Measurements from ENCODE around the gene SHKBP1. TPM values are rescaled to one million over a fixed set of nuclear protein-coding genes. Genes with fewer than 3 reads are reported as not detected.

The SHKBP1 gene
- total RNA-seq, 2 donors from 2014 or later = 53.6 to 87.8 TPM

GRCh38 chr19:40552848-40553247, 23.8 kb upstream of the SHKBP1 start:
- DNase-seq = no peak
- no peaks in the 10 kb centered on the region for H3K9me3 ChIP-seq
- H3K36me3 ChIP-seq = no peaks in the 10 kb centered on the region
- peaks cover 14% of the 10 kb centered on the region for H3K27me3 ChIP-seq
- no peak overlapping the region for H3K27ac ChIP-seq
- H3K9ac ChIP-seq (ENCODE audit: low read depth in 2 of 2, low read length in 2 of 2) = no peak overlapping the region
- no peaks in the 10 kb centered on the region for H3K4me1 ChIP-seq
- intact Hi-C loops (cut with DNase I) = loop anchor here (5.0 kb wide), 1 partner anchor 79 kb away; no protein-coding TSS in a partner anchor
- H3K4me3 ChIP-seq = no peak overlapping the region
- TF ChIP-seq CTCF (IDR thresholded peaks at IDR 0.05) = no peak

- intact Hi-C loops (cut with DNase I) = loop anchor here (5.0 kb wide), 1 partner anchor 78 kb away; no protein-coding TSS in a partner anchor
- Histone ChIP-seq H3K9ac (ENCODE audit: low read depth in 2 of 2, low read length in 2 of 2) (no peak overlapping the region), H3K4me1 (no peaks in the 10 kb centered on the region), H3K9me3 (no peaks in the 10 kb centered on the region), H3K27ac (no peak overlapping the region), H3K4me3 (no peak overlapping the region), H3K27me3 (peaks cover 14% of the 10 kb centered on the region), H3K36me3 (no peaks in the 10 kb centered on the region)
- DNase-seq = no peak
- no peak for TF ChIP-seq CTCF (IDR thresholded peaks at IDR 0.05)
Observed at GRCh38 chr19:40553885-40554857, 22.5 kb upstream of the SHKBP1 start.

GRCh38 chr19:40555978-40556689, 20.5 kb upstream of the SHKBP1 start:
- intact Hi-C loops (cut with DNase I) = no loop called here
- Histone ChIP-seq H3K36me3 (no peaks in the 10 kb centered on the region), H3K4me3 (no peak overlapping the region), H3K27me3 (peaks cover 14% of the 10 kb centered on the region), H3K9ac (ENCODE audit: low read depth in 2 of 2, low read length in 2 of 2) (no peak overlapping the region), H3K27ac (no peak overlapping the region), H3K4me1 (no peaks in the 10 kb centered on the region), H3K9me3 (no peaks in the 10 kb centered on the region)
- no peak for TF ChIP-seq CTCF (IDR thresholded peaks at IDR 0.05)
- DNase-seq = no peak

GRCh38 chr19:40556953-40557530, 19.6 kb upstream of the SHKBP1 start:
- TF ChIP-seq CTCF (IDR thresholded peaks at IDR 0.05) = no peak
- DNase-seq = no peak

GRCh38 chr19:40559394-40559793, 17.3 kb upstream of the SHKBP1 start:
- H3K9me3 ChIP-seq = no peaks in the 10 kb centered on the region
- H3K4me1 ChIP-seq = no peaks in the 10 kb centered on the region
- intact Hi-C loops (cut with DNase I) = no loop called here
- H3K4me3 ChIP-seq = no peak overlapping the region
- no peak overlapping the region for H3K9ac ChIP-seq (ENCODE audit: low read depth in 2 of 2, low read length in 2 of 2)
- no peaks in the 10 kb centered on the region for H3K36me3 ChIP-seq
- peaks cover 6% of the 10 kb centered on the region for H3K27me3 ChIP-seq
- DNase-seq = no peak
- TF ChIP-seq CTCF (IDR thresholded peaks at IDR 0.05) = no peak
- no peak overlapping the region for H3K27ac ChIP-seq

More at GRCh38 chr19:40556953-40557530, 19.6 kb upstream of the SHKBP1 start:
- Histone ChIP-seq H3K36me3 (no peaks in the 10 kb centered on the region), H3K4me3 (no peak overlapping the region), H3K9ac (ENCODE audit: low read depth in 2 of 2, low read length in 2 of 2) (no peak overlapping the region), H3K27me3 (peaks cover 14% of the 10 kb centered on the region), H3K4me1 (no peaks in the 10 kb centered on the region), H3K27ac (no peak overlapping the region), H3K9me3 (no peaks in the 10 kb centered on the region)
- intact Hi-C loops (cut with DNase I) = no loop called here

Data from colonic mucosa (tissue), 4 donors.